PC-3 (cell line): ENCODE results near the gene SPATA17.

Source experiments
- CTCF ChIP-seq: fragments of 300-600 bp; sonication (generic); conservative IDR thresholded peaks from 2 replicates; pipeline ENCODE4 v1.5.1; 2017; ENCODE audit warnings: antibody characterized with exemption, low read depth, mild to moderate bottlenecking, low read length
- EZH2 ChIP-seq: fragments of 300-600 bp; sonication (generic); IDR thresholded peaks from one replicate; pipeline ENCODE4 v1.6.1; 2017; ENCODE audit warnings: antibody characterized with exemption, mild to moderate bottlenecking, low read length; ENCODE audit not compliant: unreplicated experiment

GRCh38 chr1:217871955-217872354 lies 240.8 kb downstream of the SPATA17 start:
- TF ChIP-seq CTCF: no peak
- no peak for TF ChIP-seq EZH2
